HepG2 (cell line): ENCODE measurements around the gene TRMT10C. TPM values are rescaled to one million over a fixed set of nuclear protein-coding genes. Genes with fewer than 3 reads are reported as not detected.

Experiments
- HNF4G ChIP-seq, 2 experiments: sonication (generic) in 1 of 2; formaldehyde crosslinking in 1 of 2; IDR thresholded peaks; 2 replicates each; pipeline versions ENCODE4 v1.4.0 to v1.6.1; 2011 to 2020; ENCODE audit warnings: borderline replicate concordance in 2 of 2, low read depth in 2 of 2, mild to moderate bottlenecking in 2 of 2, low read length in 1 of 2, missing genetic modification reagents in 1 of 2, moderate library complexity in 1 of 2
- JUN ChIP-seq: sonication (generic); formaldehyde crosslinking; IDR thresholded peaks from 2 replicates; pipeline ENCODE4 v1.4.0; 2020; ENCODE audit warnings: mild to moderate bottlenecking, missing genetic modification reagents
- NFIB ChIP-seq: sonication (generic); formaldehyde crosslinking; IDR thresholded peaks from 2 replicates; pipeline ENCODE4 v1.9.0; 2021; ENCODE audit warnings: missing genetic modification reagents, mild to moderate bottlenecking, borderline replicate concordance
- PLRG1 ChIP-seq: fragments of 450-650 bp; conservative IDR thresholded peaks from 2 replicates; pipeline ENCODE4 v1.6.1; 2016
- SIX4 ChIP-seq: sonication (generic); formaldehyde crosslinking; IDR thresholded peaks from 2 replicates; pipeline ENCODE4 v1.4.0; 2020; ENCODE audit warnings: missing genetic modification reagents
- TGIF2 ChIP-seq: IDR thresholded peaks from 2 replicates; pipeline ENCODE4 v1.6.1; 2016; ENCODE audit warnings: control low read depth, missing compliant biosample characterization
- TOE1 ChIP-seq: sonication (generic); formaldehyde crosslinking; IDR thresholded peaks from 2 replicates; pipeline ENCODE4 v1.4.0; 2020; ENCODE audit warnings: mild to moderate bottlenecking, missing genetic modification reagents
- ZKSCAN8 ChIP-seq: IDR thresholded peaks from 2 replicates; pipeline ENCODE4 v1.6.1; 2016; ENCODE audit warnings: borderline replicate concordance, missing genetic modification reagents, missing compliant biosample characterization
- ZNF24 ChIP-seq: fragments of 450-650 bp; IDR thresholded peaks from 2 replicates; pipeline ENCODE4 v1.6.1; 2017; ENCODE audit warnings: antibody characterized with exemption, mild to moderate bottlenecking
- ZNF253 ChIP-seq: sonication (generic); formaldehyde crosslinking; IDR thresholded peaks from 2 replicates; pipeline ENCODE4 v1.8.0; 2022; ENCODE audit warnings: mild to moderate bottlenecking, missing genetic modification reagents, borderline replicate concordance
- ZNF30 ChIP-seq: sonication (generic); formaldehyde crosslinking; IDR thresholded peaks from 2 replicates; pipeline ENCODE4 v1.5.0; 2020; ENCODE audit warnings: mild to moderate bottlenecking, missing genetic modification reagents
- ZNF335 ChIP-seq: sonication (generic); formaldehyde crosslinking; IDR thresholded peaks from 2 replicates; pipeline ENCODE4 v1.4.0; 2020; ENCODE audit warnings: missing genetic modification reagents
- ZNF430 ChIP-seq: sonication (generic); formaldehyde crosslinking; IDR thresholded peaks from 2 replicates; pipeline ENCODE4 v1.9.0; 2021; ENCODE audit warnings: mild to moderate bottlenecking, missing genetic modification reagents
- ZNF543 ChIP-seq: sonication (generic); formaldehyde crosslinking; IDR thresholded peaks from 2 replicates; pipeline ENCODE4 v1.4.0; 2020; ENCODE audit warnings: mild to moderate bottlenecking, missing genetic modification reagents
- ZNF724P ChIP-seq: sonication (generic); formaldehyde crosslinking; IDR thresholded peaks from 2 replicates; pipeline ENCODE4 v1.8.0; 2022; ENCODE audit warnings: missing genetic modification reagents, borderline replicate concordance
- ZSCAN20 ChIP-seq: sonication (generic); formaldehyde crosslinking; IDR thresholded peaks from 2 replicates; pipeline ENCODE4 v1.4.0; 2020; ENCODE audit warnings: missing genetic modification reagents, mild to moderate bottlenecking, borderline replicate concordance
- polyA plus RNA-seq, 8 experiments: library from polyadenylated mRNA; depleted of rRNA in 3 of 8; stranded (reverse) in 7 of 8; unstranded in 1 of 8; fragments of >200 nt; fragmentation: Illumina TruSeq in 4 of 8; extraction: Trizol in 4 of 8; gene quantifications; 2 replicates each; pipeline versions ENCODE4 v1.2.1 to v1.2.3, GENCODE V29; 2011 to 2016; ENCODE audit warnings: low read depth in 4 of 8, missing spikeins in 1 of 8, mixed read lengths in 1 of 8; ENCODE audit not compliant: insufficient read depth in 1 of 8
- total RNA-seq, 5 experiments: library from RNA; depleted of rRNA; stranded (reverse); fragments of >200 nt; fragmentation: Illumina TruSeq; extraction: Trizol; gene quantifications; 2 replicates each; pipeline ENCODE4 v1.2.3, GENCODE V29; 2016; ENCODE audit warnings: low read depth in 1 of 5
- TF ChIP-seq, protein P1 (sequence below): sonication (generic); formaldehyde crosslinking; IDR thresholded peaks from 2 replicates; pipeline ENCODE4 v1.9.0; 2022; ENCODE audit warnings: missing genetic modification reagents, mild to moderate bottlenecking, borderline replicate concordance
- TF ChIP-seq, protein P2 (sequence below): sonication (generic); formaldehyde crosslinking; IDR thresholded peaks from 2 replicates; pipeline ENCODE4 v1.8.1; 2023; ENCODE audit warnings: mild to moderate bottlenecking, missing genetic modification reagents
- TF ChIP-seq, protein P3 (sequence below): sonication (generic); formaldehyde crosslinking; IDR thresholded peaks from 2 replicates; pipeline ENCODE4 v1.5.1; 2020; ENCODE audit warnings: missing genetic modification reagents, mild to moderate bottlenecking, borderline replicate concordance
- TF ChIP-seq, protein P4 (sequence below): sonication (generic); formaldehyde crosslinking; IDR thresholded peaks from 2 replicates; pipeline ENCODE4 v1.5.0; 2020; ENCODE audit warnings: mild to moderate bottlenecking, missing genetic modification reagents, moderate library complexity
- TF ChIP-seq, protein P5 (sequence below): sonication (generic); formaldehyde crosslinking; IDR thresholded peaks from 2 replicates; pipeline ENCODE4 v1.4.0; 2020; ENCODE audit warnings: missing genetic modification reagents; ENCODE audit errors: not compliant biosample characterization

TRMT10C gene
- total and polyA plus RNA-seq, 2 of the 13 experiments (the other 11 are each of a cell fraction or from before 2014, with no cell fraction given): 10.8 to 39.2 TPM

DNA sequence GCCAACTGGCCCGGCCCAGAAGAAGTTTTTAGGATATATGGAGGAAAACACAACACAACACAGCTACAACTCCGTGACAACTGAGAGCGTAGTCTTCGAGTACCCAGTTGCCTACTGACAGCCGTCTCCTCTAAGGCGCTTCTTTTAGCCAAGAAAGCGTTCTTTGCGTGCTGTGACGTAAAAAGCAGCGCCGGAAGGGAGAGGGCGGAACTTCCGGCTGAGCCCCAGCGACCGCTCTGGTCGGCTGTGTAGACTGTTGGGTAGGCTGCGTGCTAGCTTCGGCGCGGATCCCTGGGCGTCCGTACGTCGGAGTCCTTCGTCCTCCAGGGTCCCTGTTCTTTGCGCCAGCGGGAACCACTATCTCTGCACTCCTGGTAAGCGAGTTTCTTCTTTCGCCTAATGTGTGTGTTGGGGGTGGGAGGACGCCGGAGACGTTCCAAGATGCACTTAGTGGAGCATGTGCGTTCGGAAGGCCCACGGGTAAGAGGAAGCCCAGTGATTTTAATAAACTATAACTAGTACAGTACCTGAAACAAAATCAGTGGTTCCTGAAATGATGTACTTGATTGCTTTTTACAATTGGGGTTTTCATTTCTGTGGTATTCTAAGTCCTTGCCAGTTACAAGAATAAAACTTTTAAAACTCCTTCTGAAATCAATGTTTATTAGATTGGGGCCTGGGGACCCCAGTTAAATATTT, at the start of gene TRMT10C (continued):
- TF ChIP-seq SIX4 (CRISPR knock-in tag) (peak; percentile 45; the same call in 1 of the 2 replicates), ZNF24 (no peak), ZNF335 (peak; percentile 49; the same call in 1 of the 2 replicates), PLRG1 (no peak), ZSCAN20 (CRISPR knock-in tag) (peak; percentile 97), ZNF430 (CRISPR knock-in tag) (peak; percentile 71; the same call in 1 of the 2 replicates), JUN (CRISPR knock-in tag) (no peak), ZNF543 (CRISPR knock-in tag) (no peak), ZKSCAN8 (CRISPR knock-in tag) (peak; percentile 19; the same call in 1 of the 2 replicates), TOE1 (CRISPR knock-in tag) (no peak), TGIF2 (CRISPR knock-in tag) (no peak; the same call in 1 of the 2 replicates), ZNF724P (peak; percentile 81; the same call in 1 of the 2 replicates), ZNF253 (CRISPR knock-in tag) (no peak), ZNF30 (CRISPR knock-in tag) (no peak), HNF4G (IDR thresholded peaks at IDR 0.05; ENCODE audit: borderline replicate concordance, low read depth, low read length) (peak; percentile 56; the same call in 1 of the 2 replicates), HNF4G (CRISPR knock-in tag; IDR thresholded peaks at IDR 0.05; ENCODE audit: borderline replicate concordance, low read depth) (no peak), NFIB (CRISPR knock-in tag) (no peak)
- TF ChIP-seq, protein P1, sequence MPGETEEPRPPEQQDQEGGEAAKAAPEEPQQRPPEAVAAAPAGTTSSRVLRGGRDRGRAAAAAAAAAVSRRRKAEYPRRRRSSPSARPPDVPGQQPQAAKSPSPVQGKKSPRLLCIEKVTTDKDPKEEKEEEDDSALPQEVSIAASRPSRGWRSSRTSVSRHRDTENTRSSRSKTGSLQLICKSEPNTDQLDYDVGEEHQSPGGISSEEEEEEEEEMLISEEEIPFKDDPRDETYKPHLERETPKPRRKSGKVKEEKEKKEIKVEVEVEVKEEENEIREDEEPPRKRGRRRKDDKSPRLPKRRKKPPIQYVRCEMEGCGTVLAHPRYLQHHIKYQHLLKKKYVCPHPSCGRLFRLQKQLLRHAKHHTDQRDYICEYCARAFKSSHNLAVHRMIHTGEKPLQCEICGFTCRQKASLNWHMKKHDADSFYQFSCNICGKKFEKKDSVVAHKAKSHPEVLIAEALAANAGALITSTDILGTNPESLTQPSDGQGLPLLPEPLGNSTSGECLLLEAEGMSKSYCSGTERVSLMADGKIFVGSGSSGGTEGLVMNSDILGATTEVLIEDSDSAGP (CRISPR knock-in tag): peak; percentile 80
- TF ChIP-seq, protein P2, sequence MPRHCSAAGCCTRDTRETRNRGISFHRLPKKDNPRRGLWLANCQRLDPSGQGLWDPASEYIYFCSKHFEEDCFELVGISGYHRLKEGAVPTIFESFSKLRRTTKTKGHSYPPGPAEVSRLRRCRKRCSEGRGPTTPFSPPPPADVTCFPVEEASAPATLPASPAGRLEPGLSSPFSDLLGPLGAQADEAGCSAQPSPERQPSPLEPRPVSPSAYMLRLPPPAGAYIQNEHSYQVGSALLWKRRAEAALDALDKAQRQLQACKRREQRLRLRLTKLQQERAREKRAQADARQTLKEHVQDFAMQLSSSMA (CRISPR knock-in tag): no peak; the same call in 1 of the 2 replicates
- TF ChIP-seq, protein P3, sequence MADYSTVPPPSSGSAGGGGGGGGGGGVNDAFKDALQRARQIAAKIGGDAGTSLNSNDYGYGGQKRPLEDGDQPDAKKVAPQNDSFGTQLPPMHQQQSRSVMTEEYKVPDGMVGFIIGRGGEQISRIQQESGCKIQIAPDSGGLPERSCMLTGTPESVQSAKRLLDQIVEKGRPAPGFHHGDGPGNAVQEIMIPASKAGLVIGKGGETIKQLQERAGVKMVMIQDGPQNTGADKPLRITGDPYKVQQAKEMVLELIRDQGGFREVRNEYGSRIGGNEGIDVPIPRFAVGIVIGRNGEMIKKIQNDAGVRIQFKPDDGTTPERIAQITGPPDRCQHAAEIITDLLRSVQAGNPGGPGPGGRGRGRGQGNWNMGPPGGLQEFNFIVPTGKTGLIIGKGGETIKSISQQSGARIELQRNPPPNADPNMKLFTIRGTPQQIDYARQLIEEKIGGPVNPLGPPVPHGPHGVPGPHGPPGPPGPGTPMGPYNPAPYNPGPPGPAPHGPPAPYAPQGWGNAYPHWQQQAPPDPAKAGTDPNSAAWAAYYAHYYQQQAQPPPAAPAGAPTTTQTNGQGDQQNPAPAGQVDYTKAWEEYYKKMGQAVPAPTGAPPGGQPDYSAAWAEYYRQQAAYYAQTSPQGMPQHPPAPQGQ (CRISPR knock-in tag): no peak
- TF ChIP-seq, protein P4, sequence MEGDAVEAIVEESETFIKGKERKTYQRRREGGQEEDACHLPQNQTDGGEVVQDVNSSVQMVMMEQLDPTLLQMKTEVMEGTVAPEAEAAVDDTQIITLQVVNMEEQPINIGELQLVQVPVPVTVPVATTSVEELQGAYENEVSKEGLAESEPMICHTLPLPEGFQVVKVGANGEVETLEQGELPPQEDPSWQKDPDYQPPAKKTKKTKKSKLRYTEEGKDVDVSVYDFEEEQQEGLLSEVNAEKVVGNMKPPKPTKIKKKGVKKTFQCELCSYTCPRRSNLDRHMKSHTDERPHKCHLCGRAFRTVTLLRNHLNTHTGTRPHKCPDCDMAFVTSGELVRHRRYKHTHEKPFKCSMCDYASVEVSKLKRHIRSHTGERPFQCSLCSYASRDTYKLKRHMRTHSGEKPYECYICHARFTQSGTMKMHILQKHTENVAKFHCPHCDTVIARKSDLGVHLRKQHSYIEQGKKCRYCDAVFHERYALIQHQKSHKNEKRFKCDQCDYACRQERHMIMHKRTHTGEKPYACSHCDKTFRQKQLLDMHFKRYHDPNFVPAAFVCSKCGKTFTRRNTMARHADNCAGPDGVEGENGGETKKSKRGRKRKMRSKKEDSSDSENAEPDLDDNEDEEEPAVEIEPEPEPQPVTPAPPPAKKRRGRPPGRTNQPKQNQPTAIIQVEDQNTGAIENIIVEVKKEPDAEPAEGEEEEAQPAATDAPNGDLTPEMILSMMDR (CRISPR knock-in tag): peak; percentile 8; the same call in 1 of the 2 replicates
- TF ChIP-seq, protein P5, sequence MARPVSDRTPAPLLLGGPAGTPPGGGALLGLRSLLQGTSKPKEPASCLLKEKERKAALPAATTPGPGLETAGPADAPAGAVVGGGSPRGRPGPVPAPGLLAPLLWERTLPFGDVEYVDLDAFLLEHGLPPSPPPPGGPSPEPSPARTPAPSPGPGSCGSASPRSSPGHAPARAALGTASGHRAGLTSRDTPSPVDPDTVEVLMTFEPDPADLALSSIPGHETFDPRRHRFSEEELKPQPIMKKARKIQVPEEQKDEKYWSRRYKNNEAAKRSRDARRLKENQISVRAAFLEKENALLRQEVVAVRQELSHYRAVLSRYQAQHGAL: no peak
